Trophoblast cell (in vitro differentiated cells and primary cell): Measurements from ENCODE around the gene SPG11.

Source experiments
- DNase-seq, 2 donors: peaks; one replicate each; pipeline ENCODE4 v3.0.0-alpha.2; 2016
- H2AFZ ChIP-seq: 2 replicates; pipeline ENCODE4 v1.6.1; 2013; ENCODE audit warnings: low read length, moderate library complexity, mild to moderate bottlenecking; ENCODE audit not compliant: insufficient read depth, poor library complexity
- H2AK5ac ChIP-seq: 2 replicates; pipeline ENCODE4 v1.6.1; 2013; ENCODE audit warnings: mild to moderate bottlenecking, low read length
- H2BK120ac ChIP-seq: 2 replicates; pipeline ENCODE4 v1.6.1; 2013; ENCODE audit warnings: low read length, mild to moderate bottlenecking, moderate library complexity; ENCODE audit not compliant: insufficient read depth, poor library complexity
- H2BK12ac ChIP-seq: 2 replicates; pipeline ENCODE4 v1.6.1; 2013; ENCODE audit warnings: mild to moderate bottlenecking, low read length, moderate library complexity
- H2BK5ac ChIP-seq: 2 replicates; pipeline ENCODE4 v1.6.1; 2013; ENCODE audit warnings: low read length, low read depth, moderate library complexity, mild to moderate bottlenecking; ENCODE audit not compliant: poor library complexity
- H3K14ac ChIP-seq: 2 replicates; pipeline ENCODE4 v1.6.1; 2013; ENCODE audit warnings: mild to moderate bottlenecking, low read length
- H3K18ac ChIP-seq: 2 replicates; pipeline ENCODE4 v1.6.1; 2013; ENCODE audit warnings: mild to moderate bottlenecking, low read length
- H3K23ac ChIP-seq: 2 replicates; pipeline ENCODE4 v1.6.1; 2013; ENCODE audit warnings: low read length
- H3K27ac ChIP-seq: 2 replicates; pipeline ENCODE4 v1.5.1; 2013; ENCODE audit warnings: low read depth, mild to moderate bottlenecking, inconsistent platforms, low read length, moderate library complexity
- H3K27me3 ChIP-seq: 2 replicates; pipeline ENCODE4 v1.6.1; 2013; ENCODE audit warnings: inconsistent platforms, mild to moderate bottlenecking, low read length, moderate library complexity; ENCODE audit not compliant: insufficient read depth
- H3K36me3 ChIP-seq, 2 experiments: 1 replicate in 1 of 2; 2 replicates in 1 of 2; pipeline ENCODE4 v1.6.1; 2013; ENCODE audit warnings: low read length in 2 of 2, mild to moderate bottlenecking in 2 of 2, moderate library complexity in 1 of 2; ENCODE audit not compliant: insufficient read depth in 2 of 2, control insufficient read depth in 1 of 2
- H3K4ac ChIP-seq: 2 replicates; pipeline ENCODE4 v1.6.1; 2013; ENCODE audit warnings: low read depth, mild to moderate bottlenecking, low read length, moderate library complexity
- H3K4me1 ChIP-seq, 2 experiments: 1 replicate in 1 of 2; 2 replicates in 1 of 2; pipeline ENCODE4 v1.6.1; 2013; ENCODE audit warnings: low read length in 2 of 2, mild to moderate bottlenecking in 2 of 2, moderate library complexity in 1 of 2; ENCODE audit not compliant: insufficient read depth in 2 of 2, control insufficient read depth in 1 of 2
- H3K4me2 ChIP-seq: 2 replicates; pipeline ENCODE4 v1.6.1; 2013; ENCODE audit warnings: inconsistent platforms, mild to moderate bottlenecking, low read length, moderate library complexity
- H3K4me3 ChIP-seq: 2 replicates; pipeline ENCODE4 v1.5.1; 2013; ENCODE audit warnings: mild to moderate bottlenecking, low read depth, low read length, inconsistent platforms
- H3K79me1 ChIP-seq: one replicate; pipeline ENCODE4 v1.6.1; 2013; ENCODE audit warnings: low read length
- H3K79me2 ChIP-seq: 2 replicates; pipeline ENCODE4 v1.6.1; 2013; ENCODE audit warnings: low read length, mild to moderate bottlenecking; ENCODE audit not compliant: control insufficient read depth, insufficient read depth, poor library complexity
- H3K9ac ChIP-seq: 2 replicates; pipeline ENCODE4 v1.6.1; 2013; ENCODE audit warnings: mild to moderate bottlenecking, low read length
- H3K9me3 ChIP-seq: 2 replicates; pipeline ENCODE4 v1.6.1; 2013; ENCODE audit warnings: low read depth, mild to moderate bottlenecking, control low read depth, inconsistent platforms, low read length; ENCODE audit not compliant: insufficient read depth
- H4K12ac ChIP-seq: 2 replicates; pipeline ENCODE4 v1.6.1; 2013; ENCODE audit warnings: low read depth, mild to moderate bottlenecking, low read length, moderate library complexity
- H4K8ac ChIP-seq: 2 replicates; pipeline ENCODE4 v1.6.1; 2013; ENCODE audit warnings: low read depth, mild to moderate bottlenecking, low read length, moderate library complexity
- H4K91ac ChIP-seq: one replicate; pipeline ENCODE4 v1.6.1; 2013; ENCODE audit warnings: low read depth, mild to moderate bottlenecking, low read length, moderate library complexity
- WGBS: extraction: QIAGEN DNeasy Blood & Tissue Kit; methylation state at CpG from one replicate; pipeline ENCODE4 v1.1.7; 2013; ENCODE audit warnings: missing lambda C conversion rate; ENCODE audit not compliant: insufficient read length, insufficient coverage; ENCODE audit errors: extremely low coverage; 5-methylcytosine and 5-hydroxymethylcytosine counted together

The SPG11 gene

DNA sequence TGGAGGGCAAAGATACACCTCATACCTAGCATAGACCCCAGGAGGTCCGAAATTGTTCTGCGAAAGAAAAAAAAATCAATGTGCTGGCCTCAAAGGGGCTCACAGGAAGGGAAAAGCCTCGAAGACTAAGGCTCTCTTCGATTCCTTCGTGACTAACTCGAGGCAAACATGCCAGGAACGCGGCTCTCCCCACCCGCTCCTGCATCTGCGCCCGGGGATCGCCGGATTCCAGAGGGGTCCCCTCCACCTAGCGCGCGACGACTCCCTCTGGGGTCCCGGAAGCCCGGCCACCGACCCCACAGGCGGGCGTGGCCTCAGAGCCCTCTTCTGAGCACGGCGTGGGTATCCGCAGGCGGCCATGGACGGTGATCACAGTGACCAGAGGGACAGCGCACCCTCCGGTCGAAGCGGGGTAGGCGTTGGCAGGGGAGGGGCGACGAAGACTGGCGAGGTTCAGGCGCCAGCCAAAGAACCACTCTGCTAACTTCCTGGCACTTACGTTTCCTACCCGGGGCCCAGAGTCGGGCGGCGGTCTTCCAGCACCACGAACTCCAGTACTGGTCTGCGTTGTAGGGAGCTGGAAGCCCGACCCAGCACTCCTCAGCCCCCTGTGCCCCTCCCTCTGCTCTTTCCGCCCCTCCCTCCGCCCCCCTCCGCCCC, 127.0 kb downstream of the SPG11 start:
- Histone ChIP-seq H3K27ac (peak overlapping the region; percentile 91), H3K9ac (peak overlapping the region; percentile 86), H2AFZ (peak overlapping the region; percentile 85), H3K36me3 (peaks cover 5% of the 10 kb centered on the region in 2 experiments), H3K9me3 (no peaks in the 10 kb centered on the region), H3K18ac (peak overlapping the region; percentile 22), H3K4me2 (peak overlapping the region; percentile 68), H3K4me1 (peaks cover 0 to 5% of the 10 kb centered on the region in 2 experiments), H3K79me1 (peaks cover 12% of the 10 kb centered on the region), H2BK12ac (no peak overlapping the region), H2AK5ac (no peak overlapping the region), H3K4ac (no peak overlapping the region), H4K8ac (peak overlapping the region; percentile 78), H3K23ac (no peak overlapping the region), H2BK5ac (peak overlapping the region; percentile 49), H4K91ac (peak overlapping the region; percentile 83), H3K79me2 (peaks cover 13% of the 10 kb centered on the region), H2BK120ac (peak overlapping the region; percentile 65), H3K27me3 (no peaks in the 10 kb centered on the region), H4K12ac (peak overlapping the region; percentile 84), H3K14ac (peak overlapping the region; percentile 92), H3K4me3 (peak overlapping the region; percentile 81)
- no CpG with 5 or more reads among the region's 47 CpGs for WGBS
- peak; percentile 77 to 83 for DNase-seq

DNA sequence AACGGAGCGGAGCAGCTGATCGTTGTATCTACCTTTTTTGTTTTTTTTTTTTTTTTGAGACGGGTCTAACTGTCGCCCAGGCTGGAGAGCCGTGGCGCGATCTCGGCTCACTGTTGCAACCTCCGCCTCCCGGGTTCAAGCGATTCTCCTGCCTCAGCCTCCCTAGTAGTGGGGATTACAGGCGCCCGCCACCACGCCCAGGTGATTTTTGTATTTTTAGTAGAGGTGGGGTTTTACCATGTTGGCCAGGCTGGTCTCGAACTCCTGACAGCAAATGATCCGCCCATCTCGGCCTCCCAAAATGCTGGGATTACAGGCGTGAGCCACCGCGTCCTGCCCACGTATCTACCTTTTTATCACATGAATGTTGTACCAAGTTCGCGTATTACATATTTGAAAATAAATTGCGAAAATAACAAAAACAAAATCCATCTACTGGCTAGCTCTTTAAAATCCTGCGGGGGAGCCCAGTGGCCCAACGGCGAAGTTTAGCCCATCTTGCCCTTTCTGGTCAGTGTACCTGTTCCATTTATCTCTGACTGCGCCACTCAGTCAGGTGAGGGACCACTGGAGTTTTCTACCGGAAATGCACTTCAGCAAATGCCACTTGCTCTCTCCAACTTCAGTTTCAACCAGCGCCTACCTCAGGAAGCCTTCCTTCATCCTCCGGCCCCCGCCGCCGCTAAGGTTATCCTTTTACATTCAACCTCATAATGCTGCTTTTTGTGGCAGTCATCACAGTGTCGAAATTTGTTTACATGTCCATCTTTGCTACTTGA, 127.8 kb downstream of the SPG11 start:
- Histone ChIP-seq H3K27ac (peak overlapping the region; percentile 91), H2AK5ac (no peak overlapping the region), H4K91ac (peak overlapping the region; percentile 83), H3K4me1 (peaks cover 0 to 5% of the 10 kb centered on the region in 2 experiments), H3K9ac (peak overlapping the region; percentile 86), H3K23ac (no peak overlapping the region), H3K79me1 (peaks cover 12% of the 10 kb centered on the region), H3K27me3 (no peaks in the 10 kb centered on the region), H2BK5ac (peak overlapping the region; percentile 49), H3K18ac (no peak overlapping the region), H3K4me3 (peak overlapping the region; percentile 81), H3K36me3 (peaks cover 5% of the 10 kb centered on the region in 2 experiments), H4K12ac (peak overlapping the region; percentile 84), H2BK120ac (no peak overlapping the region), H3K4ac (peak overlapping the region; percentile 37), H4K8ac (peak overlapping the region; percentile 78), H3K4me2 (peak overlapping the region; percentile 68), H2AFZ (peak overlapping the region; percentile 85), H2BK12ac (no peak overlapping the region), H3K9me3 (no peaks in the 10 kb centered on the region), H3K14ac (peak overlapping the region; percentile 92), H3K79me2 (peaks cover 13% of the 10 kb centered on the region)
- WGBS = no CpG with 5 or more reads among the region's 36 CpGs
- no peak for DNase-seq

DNA sequence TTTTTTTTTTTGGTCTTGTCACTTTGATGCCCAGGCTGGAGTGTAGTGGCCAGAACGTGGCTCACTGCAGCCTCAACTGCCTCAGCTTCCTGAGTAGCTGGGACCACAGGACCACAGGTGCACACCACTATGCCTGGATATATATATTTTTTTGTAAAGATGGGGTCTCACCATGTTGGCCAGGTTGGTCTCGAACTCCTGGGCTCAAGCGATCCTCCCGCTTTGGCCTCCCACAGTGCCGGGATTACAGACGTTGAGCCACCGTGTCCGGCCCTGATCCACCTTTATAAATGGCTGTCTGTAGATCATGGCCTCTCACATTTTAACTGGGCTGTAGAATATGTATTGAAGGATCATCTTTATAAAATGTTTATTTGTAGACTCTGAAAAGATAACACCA, 128.4 kb downstream of the SPG11 start:
- Histone ChIP-seq H2BK5ac (no peak overlapping the region), H3K27ac (no peak overlapping the region), H2AFZ (no peak overlapping the region), H3K79me1 (peaks cover 12% of the 10 kb centered on the region), H2BK12ac (no peak overlapping the region), H3K79me2 (peaks cover 10% of the 10 kb centered on the region), H2AK5ac (no peak overlapping the region), H3K4me1 (peaks cover 0 to 5% of the 10 kb centered on the region in 2 experiments), H3K27me3 (no peaks in the 10 kb centered on the region), H3K23ac (no peak overlapping the region), H3K4me2 (no peak overlapping the region), H4K91ac (no peak overlapping the region), H3K14ac (no peak overlapping the region), H3K9me3 (no peaks in the 10 kb centered on the region), H3K36me3 (peaks cover 1 to 5% of the 10 kb centered on the region in 2 experiments), H4K12ac (no peak overlapping the region), H3K4me3 (no peak overlapping the region), H3K9ac (no peak overlapping the region), H4K8ac (no peak overlapping the region), H2BK120ac (no peak overlapping the region), H3K18ac (no peak overlapping the region), H3K4ac (no peak overlapping the region)
- no CpG with 5 or more reads among the region's 8 CpGs for WGBS
- no peak for DNase-seq

DNA sequence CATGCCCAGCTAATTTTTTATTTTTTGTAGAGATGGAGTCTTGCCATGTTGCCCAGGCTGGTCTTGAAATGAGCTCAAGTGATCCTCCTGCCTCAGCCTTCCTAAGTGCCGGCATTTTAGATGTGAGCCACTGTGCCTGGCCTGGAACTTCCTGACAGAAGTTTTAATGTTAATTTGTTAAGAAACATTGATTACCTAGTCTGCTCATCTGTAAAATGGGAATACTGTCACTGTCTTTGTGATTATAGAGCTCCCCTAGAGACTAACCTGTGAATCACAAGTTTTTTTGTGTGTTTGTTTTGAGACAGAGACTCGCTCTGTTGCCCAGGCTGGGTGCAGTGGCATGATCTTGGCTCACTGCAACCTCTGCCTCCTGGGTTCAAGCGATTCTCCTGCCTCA, 130.8 kb downstream of the SPG11 start:
- no peak overlapping the region for H3K9ac ChIP-seq
- H3K36me3 ChIP-seq = peaks cover 0 to 2% of the 10 kb centered on the region in 2 experiments
- no peak overlapping the region for H4K91ac ChIP-seq
- no peaks in the 10 kb centered on the region for H3K27me3 ChIP-seq
- no peak overlapping the region for H3K14ac ChIP-seq
- no peak overlapping the region for H2BK120ac ChIP-seq
- H4K8ac ChIP-seq = no peak overlapping the region
- H3K4ac ChIP-seq = no peak overlapping the region
- peaks cover 10% of the 10 kb centered on the region for H3K79me2 ChIP-seq
- H3K4me1 ChIP-seq = peaks cover 0 to 3% of the 10 kb centered on the region in 2 experiments
- no peaks in the 10 kb centered on the region for H3K9me3 ChIP-seq
- no peak overlapping the region for H4K12ac ChIP-seq
- no peak for DNase-seq
- H2AK5ac ChIP-seq = no peak overlapping the region
- no peak overlapping the region for H2BK5ac ChIP-seq
- H3K4me3 ChIP-seq = no peak overlapping the region
- H3K27ac ChIP-seq = no peak overlapping the region
- peaks cover 12% of the 10 kb centered on the region for H3K79me1 ChIP-seq
- no peak overlapping the region for H3K23ac ChIP-seq
- no peak overlapping the region for H2BK12ac ChIP-seq
- no peak overlapping the region for H3K18ac ChIP-seq
- WGBS = no CpG with 5 or more reads among the region's 3 CpGs
- no peak overlapping the region for H2AFZ ChIP-seq
- H3K4me2 ChIP-seq = no peak overlapping the region
